ENCODE data around the gene TPBGL.
A peak's percentile ranks its signal among the peaks of the same experiment; 100 is the strongest.

Gene TPBGL

GRCh38 chr11:75219869-75220268, 20.7 kb upstream of the TPBGL start:
- H3K9ac ChIP-seq (ENCODE audit: low read depth, low read length) = no peak overlapping the region
- H2AFZ ChIP-seq (ENCODE audit: low read depth, low read length) = no peak overlapping the region
- no peaks in the 10 kb centered on the region for H3K4me1 ChIP-seq (ENCODE audit: insufficient read depth, low read length)
- H3K79me2 ChIP-seq (ENCODE audit: insufficient read depth, low read length) = no peaks in the 10 kb centered on the region
- TF ChIP-seq EZH2 (IDR thresholded peaks at IDR 0.05; ENCODE audit: borderline replicate concordance, low read depth, low read length, severe bottlenecking) = no peak
- no peak for TF ChIP-seq CTCF (IDR thresholded peaks at IDR 0.05; ENCODE audit: borderline replicate concordance, extremely low read depth, low read length, poor library complexity, severe bottlenecking)
- ATAC-seq (ENCODE audit: insufficient read depth, low read depth) = no peak
- H3K4me3 ChIP-seq (ENCODE audit: low read depth in 1 of 2, low read length in 2 of 2) = no peak overlapping the region
- no peaks in the 10 kb centered on the region for H3K9me3 ChIP-seq (ENCODE audit: insufficient read depth, low read length, severe bottlenecking)
- no peak overlapping the region for H3K27ac ChIP-seq (ENCODE audit: low read length)
- H4K20me1 ChIP-seq (ENCODE audit: insufficient read depth, low read length) = no peaks in the 10 kb centered on the region
- DNase-seq = no peak
- no peaks in the 10 kb centered on the region for H3K27me3 ChIP-seq (ENCODE audit: insufficient read depth, low read length, poor library complexity)
- no peak overlapping the region for H3K4me2 ChIP-seq (ENCODE audit: insufficient read depth, low read length)
- H3K36me3 ChIP-seq (ENCODE audit: insufficient read depth, low read length) = no peaks in the 10 kb centered on the region

- DNase-seq (no peak), ATAC-seq (ENCODE audit: insufficient read depth, low read depth) (no peak)
- Histone ChIP-seq H3K79me2 (ENCODE audit: insufficient read depth, low read length) (no peaks in the 10 kb centered on the region), H2AFZ (ENCODE audit: low read depth, low read length) (no peak overlapping the region), H3K4me1 (ENCODE audit: insufficient read depth, low read length) (no peaks in the 10 kb centered on the region), H3K27me3 (ENCODE audit: insufficient read depth, low read length, poor library complexity) (no peaks in the 10 kb centered on the region), H3K27ac (ENCODE audit: low read length) (no peak overlapping the region), H3K4me3 (ENCODE audit: low read depth in 1 of 2, low read length in 2 of 2) (no peak overlapping the region), H4K20me1 (ENCODE audit: insufficient read depth, low read length) (no peaks in the 10 kb centered on the region), H3K36me3 (ENCODE audit: insufficient read depth, low read length) (no peaks in the 10 kb centered on the region), H3K9me3 (ENCODE audit: insufficient read depth, low read length, severe bottlenecking) (no peaks in the 10 kb centered on the region), H3K9ac (ENCODE audit: low read depth, low read length) (no peak overlapping the region), H3K4me2 (ENCODE audit: insufficient read depth, low read length) (no peak overlapping the region)
- no peak for TF ChIP-seq EZH2 (IDR thresholded peaks at IDR 0.05; ENCODE audit: borderline replicate concordance, low read depth, low read length, severe bottlenecking)
- TF ChIP-seq CTCF (IDR thresholded peaks at IDR 0.05; ENCODE audit: borderline replicate concordance, extremely low read depth, low read length, poor library complexity, severe bottlenecking) = peak; percentile 5
Measured at GRCh38 chr11:75223954-75224643, 16.5 kb upstream of the TPBGL start.

GRCh38 chr11:75225794-75226193, 14.8 kb upstream of the TPBGL start:
- Histone ChIP-seq H3K27me3 (ENCODE audit: insufficient read depth, low read length, poor library complexity) (no peaks in the 10 kb centered on the region), H3K4me3 (ENCODE audit: low read depth in 1 of 2, low read length in 2 of 2) (no peak overlapping the region), H3K4me2 (ENCODE audit: insufficient read depth, low read length) (no peak overlapping the region), H3K4me1 (ENCODE audit: insufficient read depth, low read length) (no peaks in the 10 kb centered on the region), H3K9me3 (ENCODE audit: insufficient read depth, low read length, severe bottlenecking) (no peaks in the 10 kb centered on the region), H3K9ac (ENCODE audit: low read depth, low read length) (no peak overlapping the region), H2AFZ (ENCODE audit: low read depth, low read length) (no peak overlapping the region), H3K79me2 (ENCODE audit: insufficient read depth, low read length) (no peaks in the 10 kb centered on the region), H3K27ac (ENCODE audit: low read length) (no peak overlapping the region), H3K36me3 (ENCODE audit: insufficient read depth, low read length) (no peaks in the 10 kb centered on the region), H4K20me1 (ENCODE audit: insufficient read depth, low read length) (0 out of 2 replicates have a peak, but pooled peaks cover 4% of the 10 kb centered on the region)
- TF ChIP-seq EZH2 (IDR thresholded peaks at IDR 0.05; ENCODE audit: borderline replicate concordance, low read depth, low read length, severe bottlenecking) (no peak), CTCF (IDR thresholded peaks at IDR 0.05; ENCODE audit: borderline replicate concordance, extremely low read depth, low read length, poor library complexity, severe bottlenecking) (no peak)
- DNase-seq (no peak), ATAC-seq (ENCODE audit: insufficient read depth, low read depth) (no peak)

All from DND-41 (cell line).